HCT116 (cell line): ENCODE measurements around the gene GJD3. TPM values are rescaled to one million over a fixed set of nuclear protein-coding genes. Genes with fewer than 3 reads are reported as not detected.

ENCODE experiments used
- ATAC-seq: fragments of 200-7000 bp; cut with Tn5 transposase; 2 replicates; pipeline ENCODE4 v1.9.1; 2020; ENCODE audit warnings: mild to moderate bottlenecking, moderate library complexity
- BruUV-seq: library from RNA; stranded (reverse); fragments of 400-500 nt; replicated peaks from 2 replicates; lab custom pipeline; 2021; lab: Mats Ljungman, UMichigan
- CTCF ChIA-PET: fragments of 300-600 bp; sonication (Branson Sonifier 250); formaldehyde crosslinking; loops from one replicate; lab custom pipeline; 2021; ENCODE audit warnings: antibody characterized with exemption; lab: Charles Lee
- POLR2A ChIA-PET: fragments of 300-600, 350-600 bp; sonication (Branson Sonifier 250); formaldehyde crosslinking; loops from one replicate; lab custom pipeline; 2021; ENCODE audit warnings: antibody characterized with exemption; lab: Charles Lee
- RAD21 ChIA-PET, 2 experiments: fragments of 300-600 bp; sonication (Branson Sonifier 250); formaldehyde crosslinking; loops; one replicate each; lab custom pipeline; 2023; ENCODE audit warnings: low total read pairs in 2 of 2; ENCODE audit not compliant: uncharacterized antibody in 2 of 2, unreplicated experiment in 2 of 2, low non-redundant PET in 1 of 2; lab: Charles Lee
- DNase-seq: peaks from one replicate; pipeline ENCODE4 v3.0.0-alpha.2; 2010; ENCODE audit warnings: low read depth, low spot score
- H2AFZ ChIP-seq: fragments of 200-600 bp; shearing (Covaris generic), sonication (generic); 2 replicates; pipeline ENCODE4 v1.6.1; 2017; ENCODE audit warnings: low read depth, mixed run types, mixed read lengths, antibody characterized with exemption, low read length; ENCODE audit not compliant: poor library complexity, severe bottlenecking
- H3K27ac ChIP-seq: 2 replicates; pipeline ENCODE4 v1.5.1; 2012; ENCODE audit warnings: low read depth, low read length
- H3K27me3 ChIP-seq: fragments of 200-600 bp; sonication (generic); 2 replicates; pipeline ENCODE4 v1.6.1; 2016; ENCODE audit warnings: mixed run types, low read length, mixed read lengths; ENCODE audit not compliant: insufficient read depth
- H3K36me3 ChIP-seq, 2 experiments: fragments of 200-500 bp in 1 of 2; fragments of 200-600 bp in 1 of 2; sonication (Bioruptor generic) in 1 of 2; sonication (generic) in 1 of 2; 2 replicates each; pipeline versions ENCODE4 v1.5.1 to v1.6.1; 2014 to 2016; ENCODE audit warnings: low read length in 2 of 2, inconsistent platforms in 1 of 2, mixed read lengths in 1 of 2, mixed run types in 1 of 2; ENCODE audit not compliant: insufficient read depth in 2 of 2, control insufficient read depth in 1 of 2
- H3K4me1 ChIP-seq, 2 experiments: fragments of 200-600 bp in 1 of 2; sonication (generic) in 1 of 2; 2 replicates each; pipeline versions ENCODE4 v1.5.1 to v1.6.1; 2012 to 2017; ENCODE audit warnings: low read length in 2 of 2, inconsistent platforms in 1 of 2, mild to moderate bottlenecking in 1 of 2, mixed read lengths in 1 of 2, mixed run types in 1 of 2, moderate library complexity in 1 of 2; ENCODE audit not compliant: insufficient read depth in 2 of 2, control insufficient read depth in 1 of 2
- H3K4me2 ChIP-seq: fragments of 200-600 bp; sonication (generic); 2 replicates; pipeline ENCODE4 v1.6.1; 2017; ENCODE audit warnings: mixed run types, low read length, mixed read lengths
- H3K4me3 ChIP-seq, 2 experiments: fragments of 200-600 bp in 1 of 2; sonication (generic) in 1 of 2; replicated peaks in 1 of 2; 2 replicates each; pipeline ENCODE4 v1.5.1; 2011 to 2016; ENCODE audit warnings: low read length in 2 of 2, control low read depth in 1 of 2, low read depth in 1 of 2, mild to moderate bottlenecking in 1 of 2, mixed read lengths in 1 of 2, mixed run types in 1 of 2
- H3K79me2 ChIP-seq: fragments of 200-600 bp; sonication (generic); 2 replicates; pipeline ENCODE4 v1.6.1; 2017; ENCODE audit warnings: mild to moderate bottlenecking, mixed run types, low read length, moderate library complexity, mixed read lengths; ENCODE audit not compliant: insufficient read depth
- H3K9ac ChIP-seq: fragments of 200-600 bp; sonication (generic); 2 replicates; pipeline ENCODE4 v1.6.1; 2016; ENCODE audit warnings: low read length, mixed read lengths
- H3K9me2 ChIP-seq: fragments of 200-600 bp; sonication (generic), shearing (Covaris generic); 2 replicates; pipeline ENCODE4 v1.6.1; 2017; ENCODE audit warnings: mixed run types, mild to moderate bottlenecking, moderate library complexity; ENCODE audit not compliant: insufficient read depth
- H3K9me3 ChIP-seq, 2 experiments: fragments of 200-500 bp in 1 of 2; fragments of 200-600 bp in 1 of 2; sonication (Bioruptor generic) in 1 of 2; sonication (generic) in 1 of 2; 2 replicates each; pipeline ENCODE4 v1.6.1; 2014 to 2017; ENCODE audit warnings: low read length in 2 of 2, mixed read lengths in 2 of 2, inconsistent platforms in 1 of 2, low read depth in 1 of 2, mild to moderate bottlenecking in 1 of 2, mixed run types in 1 of 2, moderate library complexity in 1 of 2; ENCODE audit not compliant: control insufficient read depth in 1 of 2, insufficient read depth in 1 of 2
- H4K20me1 ChIP-seq: fragments of 200-600 bp; sonication (generic), shearing (Covaris generic); 2 replicates; pipeline ENCODE4 v1.6.1; 2017; ENCODE audit warnings: mixed run types, mild to moderate bottlenecking, moderate library complexity; ENCODE audit not compliant: insufficient read depth
- ATF3 ChIP-seq: IDR thresholded peaks from 2 replicates; pipeline ENCODE4 v1.6.1; 2012
- CEBPB ChIP-seq: IDR thresholded peaks from 2 replicates; pipeline ENCODE4 v1.6.1; 2012; ENCODE audit warnings: low read depth
- EGR1 ChIP-seq: IDR thresholded peaks from 2 replicates; pipeline ENCODE4 v1.6.1; 2012; ENCODE audit warnings: low read depth
- ELF1 ChIP-seq: IDR thresholded peaks from 2 replicates; pipeline ENCODE4 v1.6.1; 2012; ENCODE audit warnings: low read depth, borderline replicate concordance
- EZH2phosphoT487 ChIP-seq: fragments of 200-600 bp; IDR thresholded peaks from 2 replicates; pipeline ENCODE4 v1.6.1; 2018; ENCODE audit warnings: antibody characterized with exemption, borderline replicate concordance
- JUND ChIP-seq: IDR thresholded peaks from 2 replicates; pipeline ENCODE4 v1.6.1; 2012
- MAX ChIP-seq: IDR thresholded peaks from 2 replicates; pipeline ENCODE4 v1.6.1; 2012
- POLR2A ChIP-seq: IDR thresholded peaks from 2 replicates; pipeline ENCODE4 v1.7.0; 2011; ENCODE audit warnings: borderline replicate concordance; ENCODE audit not compliant: insufficient read depth, insufficient read length; ENCODE audit errors: extremely low read depth
- RAD21 ChIP-seq: IDR thresholded peaks from 2 replicates; pipeline ENCODE4 v1.6.1; 2012; ENCODE audit warnings: low read depth, mild to moderate bottlenecking
- SIN3A ChIP-seq: IDR thresholded peaks from 2 replicates; pipeline ENCODE4 v1.6.1; 2012; ENCODE audit warnings: low read depth
- SP1 ChIP-seq: IDR thresholded peaks from 2 replicates; pipeline ENCODE4 v1.6.1; 2012; ENCODE audit warnings: low read depth
- SRF ChIP-seq: IDR thresholded peaks from 2 replicates; pipeline ENCODE4 v1.6.1; 2012; ENCODE audit warnings: low read depth
- TCF7L2 ChIP-seq: IDR thresholded peaks from 2 replicates; pipeline ENCODE4 v1.7.0; 2011; ENCODE audit warnings: borderline replicate concordance, inconsistent platforms; ENCODE audit not compliant: insufficient read depth, insufficient read length; ENCODE audit errors: extremely low read depth
- ZFX ChIP-seq: fragments of 450-650 bp; IDR thresholded peaks from 2 replicates; pipeline ENCODE4 v1.6.1; 2017
- ZNF274 ChIP-seq: fragments of 200-500 bp; sonication (Bioruptor generic); IDR thresholded peaks from 2 replicates; pipeline ENCODE4 v1.6.1; 2014; ENCODE audit warnings: mild to moderate bottlenecking, low read depth, low read length, inconsistent platforms
- intact Hi-C: fragments of 100-400 bp; cut with micrococcal nuclease; formaldehyde crosslinking; loops from 2 replicates; pipeline ENCODE4 v1.10.0; 2022
- total RNA-seq: library from RNA; stranded (reverse); gene quantifications from one replicate; pipeline ENCODE4 v1.2.1, GENCODE V29; 2021; ENCODE audit not compliant: unreplicated experiment
- TF ChIP-seq, protein P1 (sequence below), 3 experiments: fragments of 200-600 bp in 1 of 3; sonication (generic) in 1 of 3; IDR thresholded peaks in 2 of 3; conservative IDR thresholded peaks in 1 of 3; 2 replicates each; pipeline ENCODE4 v1.5.1; 2012 to 2017; ENCODE audit warnings: low read depth in 2 of 3, low read length in 2 of 3, antibody characterized with exemption in 1 of 3, borderline replicate concordance in 1 of 3, control low read depth in 1 of 3, mild to moderate bottlenecking in 1 of 3, mixed read lengths in 1 of 3, mixed run types in 1 of 3, moderate library complexity in 1 of 3; ENCODE audit not compliant: insufficient read depth in 1 of 3
- TF ChIP-seq, protein P2 (sequence below): IDR thresholded peaks from 2 replicates; pipeline ENCODE4 v1.6.1; 2012; ENCODE audit warnings: low read depth
- TF ChIP-seq, protein P3 (sequence below): IDR thresholded peaks from 2 replicates; pipeline ENCODE4 v1.6.1; 2011; ENCODE audit warnings: mild to moderate bottlenecking, low read length, moderate library complexity; ENCODE audit not compliant: insufficient replicate concordance; ENCODE audit errors: extremely low read depth

The GJD3 gene
- total RNA-seq, 1 experiment from 2014 or later = not detected

DNA sequence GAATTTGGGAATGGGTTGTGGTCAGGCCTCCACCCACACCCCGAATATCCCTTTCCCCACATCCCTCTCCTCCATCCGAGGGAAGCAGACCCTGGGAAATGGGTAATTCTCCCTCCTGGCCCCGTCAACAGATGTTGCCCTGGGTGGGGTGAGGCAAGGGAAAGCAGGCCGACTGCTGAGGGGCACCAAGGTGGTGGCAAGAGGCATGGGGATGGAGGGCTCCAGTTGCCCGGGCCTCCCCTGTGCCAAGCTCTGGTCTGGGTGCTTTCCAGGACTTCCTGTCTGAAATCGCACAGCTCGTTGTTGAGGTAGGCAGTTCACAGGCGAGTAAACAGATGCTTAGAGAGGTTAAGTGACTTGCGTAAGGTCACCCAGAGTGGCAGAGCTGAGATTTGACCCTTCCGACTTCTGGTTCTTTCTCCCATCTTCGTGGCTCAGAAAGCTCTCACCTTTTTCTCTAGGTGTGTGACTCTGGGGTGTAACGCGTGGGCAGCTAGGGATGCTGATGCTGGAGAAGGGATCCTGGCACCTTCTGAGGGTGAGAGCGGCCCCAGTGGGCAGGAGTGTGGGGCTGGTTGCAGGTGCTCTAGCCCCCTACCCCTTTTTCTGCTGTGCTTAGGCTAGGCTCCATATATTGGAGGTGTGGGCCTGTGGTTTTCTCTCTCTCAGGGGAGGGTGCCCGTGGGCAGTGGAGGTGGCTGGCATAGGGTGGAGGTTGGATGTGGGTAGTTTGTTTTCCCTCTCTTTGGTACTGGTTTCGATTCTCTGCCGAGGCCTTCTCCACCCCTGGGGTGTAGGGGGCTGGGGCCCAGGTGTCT is 38.3 kb downstream of the GJD3 start:
- Histone ChIP-seq H3K9me2 (no peaks in the 10 kb centered on the region), H3K79me2 (peaks cover 90% of the 10 kb centered on the region), H4K20me1 (no peaks in the 10 kb centered on the region), H2AFZ (no peak overlapping the region), H3K9ac (no peak overlapping the region), H3K9me3 (no peaks in the 10 kb centered on the region), H3K27ac (no peak overlapping the region), H3K27me3 (no peaks in the 10 kb centered on the region), H3K4me3 (no peak overlapping the region), H3K4me1 (peaks cover 38 to 44% of the 10 kb centered on the region in 2 experiments), H3K36me3 (no peaks in the 10 kb centered on the region), H3K4me2 (no peak overlapping the region)
- TF ChIP-seq EGR1 = no peak
- TF ChIP-seq RAD21 = no peak
- TF ChIP-seq, protein P1, sequence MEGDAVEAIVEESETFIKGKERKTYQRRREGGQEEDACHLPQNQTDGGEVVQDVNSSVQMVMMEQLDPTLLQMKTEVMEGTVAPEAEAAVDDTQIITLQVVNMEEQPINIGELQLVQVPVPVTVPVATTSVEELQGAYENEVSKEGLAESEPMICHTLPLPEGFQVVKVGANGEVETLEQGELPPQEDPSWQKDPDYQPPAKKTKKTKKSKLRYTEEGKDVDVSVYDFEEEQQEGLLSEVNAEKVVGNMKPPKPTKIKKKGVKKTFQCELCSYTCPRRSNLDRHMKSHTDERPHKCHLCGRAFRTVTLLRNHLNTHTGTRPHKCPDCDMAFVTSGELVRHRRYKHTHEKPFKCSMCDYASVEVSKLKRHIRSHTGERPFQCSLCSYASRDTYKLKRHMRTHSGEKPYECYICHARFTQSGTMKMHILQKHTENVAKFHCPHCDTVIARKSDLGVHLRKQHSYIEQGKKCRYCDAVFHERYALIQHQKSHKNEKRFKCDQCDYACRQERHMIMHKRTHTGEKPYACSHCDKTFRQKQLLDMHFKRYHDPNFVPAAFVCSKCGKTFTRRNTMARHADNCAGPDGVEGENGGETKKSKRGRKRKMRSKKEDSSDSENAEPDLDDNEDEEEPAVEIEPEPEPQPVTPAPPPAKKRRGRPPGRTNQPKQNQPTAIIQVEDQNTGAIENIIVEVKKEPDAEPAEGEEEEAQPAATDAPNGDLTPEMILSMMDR (IDR thresholded peaks at IDR 0.05 in 2 of 3, conservative IDR thresholded peaks at IDR 0.05 in 1 of 3; ENCODE audit: borderline replicate concordance in 1 of 3, insufficient read depth in 1 of 3, low read depth in 2 of 3, low read length in 2 of 3) = no peak
- no peak for TF ChIP-seq ZNF274
- TF ChIP-seq EZH2phosphoT487 = no peak
- no peak for TF ChIP-seq SIN3A
- no peak for TF ChIP-seq SRF
- TF ChIP-seq ATF3 = no peak
- TF ChIP-seq, protein P2, sequence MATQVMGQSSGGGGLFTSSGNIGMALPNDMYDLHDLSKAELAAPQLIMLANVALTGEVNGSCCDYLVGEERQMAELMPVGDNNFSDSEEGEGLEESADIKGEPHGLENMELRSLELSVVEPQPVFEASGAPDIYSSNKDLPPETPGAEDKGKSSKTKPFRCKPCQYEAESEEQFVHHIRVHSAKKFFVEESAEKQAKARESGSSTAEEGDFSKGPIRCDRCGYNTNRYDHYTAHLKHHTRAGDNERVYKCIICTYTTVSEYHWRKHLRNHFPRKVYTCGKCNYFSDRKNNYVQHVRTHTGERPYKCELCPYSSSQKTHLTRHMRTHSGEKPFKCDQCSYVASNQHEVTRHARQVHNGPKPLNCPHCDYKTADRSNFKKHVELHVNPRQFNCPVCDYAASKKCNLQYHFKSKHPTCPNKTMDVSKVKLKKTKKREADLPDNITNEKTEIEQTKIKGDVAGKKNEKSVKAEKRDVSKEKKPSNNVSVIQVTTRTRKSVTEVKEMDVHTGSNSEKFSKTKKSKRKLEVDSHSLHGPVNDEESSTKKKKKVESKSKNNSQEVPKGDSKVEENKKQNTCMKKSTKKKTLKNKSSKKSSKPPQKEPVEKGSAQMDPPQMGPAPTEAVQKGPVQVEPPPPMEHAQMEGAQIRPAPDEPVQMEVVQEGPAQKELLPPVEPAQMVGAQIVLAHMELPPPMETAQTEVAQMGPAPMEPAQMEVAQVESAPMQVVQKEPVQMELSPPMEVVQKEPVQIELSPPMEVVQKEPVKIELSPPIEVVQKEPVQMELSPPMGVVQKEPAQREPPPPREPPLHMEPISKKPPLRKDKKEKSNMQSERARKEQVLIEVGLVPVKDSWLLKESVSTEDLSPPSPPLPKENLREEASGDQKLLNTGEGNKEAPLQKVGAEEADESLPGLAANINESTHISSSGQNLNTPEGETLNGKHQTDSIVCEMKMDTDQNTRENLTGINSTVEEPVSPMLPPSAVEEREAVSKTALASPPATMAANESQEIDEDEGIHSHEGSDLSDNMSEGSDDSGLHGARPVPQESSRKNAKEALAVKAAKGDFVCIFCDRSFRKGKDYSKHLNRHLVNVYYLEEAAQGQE = no peak
- TF ChIP-seq ELF1 = no peak
- no peak for TF ChIP-seq ZFX
- TF ChIP-seq CEBPB = no peak
- no peak for TF ChIP-seq TCF7L2
- TF ChIP-seq SP1 = no peak
- TF ChIP-seq JUND = no peak
- TF ChIP-seq POLR2A = no peak
- TF ChIP-seq, protein P3, sequence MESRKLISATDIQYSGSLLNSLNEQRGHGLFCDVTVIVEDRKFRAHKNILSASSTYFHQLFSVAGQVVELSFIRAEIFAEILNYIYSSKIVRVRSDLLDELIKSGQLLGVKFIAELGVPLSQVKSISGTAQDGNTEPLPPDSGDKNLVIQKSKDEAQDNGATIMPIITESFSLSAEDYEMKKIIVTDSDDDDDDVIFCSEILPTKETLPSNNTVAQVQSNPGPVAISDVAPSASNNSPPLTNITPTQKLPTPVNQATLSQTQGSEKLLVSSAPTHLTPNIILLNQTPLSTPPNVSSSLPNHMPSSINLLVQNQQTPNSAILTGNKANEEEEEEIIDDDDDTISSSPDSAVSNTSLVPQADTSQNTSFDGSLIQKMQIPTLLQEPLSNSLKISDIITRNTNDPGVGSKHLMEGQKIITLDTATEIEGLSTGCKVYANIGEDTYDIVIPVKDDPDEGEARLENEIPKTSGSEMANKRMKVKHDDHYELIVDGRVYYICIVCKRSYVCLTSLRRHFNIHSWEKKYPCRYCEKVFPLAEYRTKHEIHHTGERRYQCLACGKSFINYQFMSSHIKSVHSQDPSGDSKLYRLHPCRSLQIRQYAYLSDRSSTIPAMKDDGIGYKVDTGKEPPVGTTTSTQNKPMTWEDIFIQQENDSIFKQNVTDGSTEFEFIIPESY = no peak
- no peak for TF ChIP-seq MAX
- POLR2A ChIA-PET = interaction anchor here (1.7 kb wide), 1 partner anchor 9 kb away, joined by 8 read pairs; no protein-coding TSS in a partner anchor
- no peak for ATAC-seq
- BruUV-seq = no TSS peak
- RAD21 ChIA-PET = no interaction called here
- no peak for DNase-seq
- intact Hi-C loops = no loop called here
- CTCF ChIA-PET = no interaction called here
